SK-N-SH treated with all-trans-retinoic acid at 6 μM for 48 hours (cell line): ENCODE results near the gene PTPN22.
A peak's percentile ranks its signal among the peaks of the same experiment; 100 is the strongest.

Experiments used
- ATAC-seq: fragments of 200-7000 bp; cut with Tn5 transposase; 3 replicates; pipeline ENCODE4 v1.9.1; 2020; ENCODE audit warnings: mild to moderate bottlenecking, moderate library complexity
- ARNTL ChIP-seq: fragments of 450-650 bp; formaldehyde crosslinking; IDR thresholded peaks from 2 replicates; pipeline ENCODE4 v1.5.0; 2020; ENCODE audit warnings: low read depth, mild to moderate bottlenecking, moderate library complexity, borderline replicate concordance
- BACH2 ChIP-seq: fragments of 250-450 bp; sonication (Bioruptor Pico); IDR thresholded peaks from 2 replicates; pipeline ENCODE4 v1.9.0; 2021; ENCODE audit warnings: mild to moderate bottlenecking, borderline replicate concordance
- CREB5 ChIP-seq: fragments of 250-450 bp; sonication (Bioruptor Pico); IDR thresholded peaks from 2 replicates; pipeline ENCODE4 v1.5.1; 2020; ENCODE audit warnings: low read depth, mild to moderate bottlenecking, moderate library complexity
- CSDC2 ChIP-seq: fragments of 250-450 bp; sonication (Bioruptor Pico); IDR thresholded peaks from 2 replicates; pipeline ENCODE4 v1.5.0; 2020; ENCODE audit warnings: mild to moderate bottlenecking, moderate library complexity
- CSRNP3 ChIP-seq: fragments of 250-450 bp; sonication (Bioruptor Pico); IDR thresholded peaks from 2 replicates; pipeline ENCODE4 v1.5.1; 2021; ENCODE audit warnings: mild to moderate bottlenecking, moderate library complexity
- ESRRG ChIP-seq: fragments of 250-450 bp; sonication (Bioruptor Pico); IDR thresholded peaks from 2 replicates; pipeline ENCODE4 v1.6.1; 2021; ENCODE audit warnings: mild to moderate bottlenecking
- GLIS3 ChIP-seq: fragments of 250-450 bp; sonication (Bioruptor Pico); IDR thresholded peaks from 2 replicates; pipeline ENCODE4 v1.5.0; 2020; ENCODE audit warnings: mild to moderate bottlenecking, moderate library complexity
- ISL1 ChIP-seq: fragments of 250-450 bp; sonication (Bioruptor Pico); IDR thresholded peaks from 2 replicates; pipeline ENCODE4 v2.1.2; 2022; ENCODE audit warnings: mild to moderate bottlenecking, moderate library complexity
- PATZ1 ChIP-seq: fragments of 250-450 bp; sonication (Bioruptor Pico); IDR thresholded peaks from 2 replicates; pipeline ENCODE4 v1.8.0; 2020; ENCODE audit warnings: mild to moderate bottlenecking, moderate library complexity, borderline replicate concordance
- POU6F1 ChIP-seq: fragments of 250-450 bp; sonication (Bioruptor Pico); IDR thresholded peaks from 2 replicates; pipeline ENCODE4 v1.8.0; 2021; ENCODE audit warnings: low read depth, mild to moderate bottlenecking, moderate library complexity, borderline replicate concordance
- SNAI2 ChIP-seq: fragments of 250-450 bp; sonication (Bioruptor Pico); IDR thresholded peaks from 2 replicates; pipeline ENCODE4 v1.5.0; 2020; ENCODE audit warnings: mild to moderate bottlenecking, moderate library complexity
- TCF4 ChIP-seq: fragments of 250-450 bp; sonication (Bioruptor Pico); IDR thresholded peaks from 2 replicates; pipeline ENCODE4 v1.8.0; 2021; ENCODE audit warnings: mild to moderate bottlenecking, moderate library complexity, borderline replicate concordance
- TOX ChIP-seq: fragments of 250-450 bp; sonication (Bioruptor Pico); IDR thresholded peaks from 2 replicates; pipeline ENCODE4 v1.8.0; 2021; ENCODE audit warnings: mild to moderate bottlenecking, moderate library complexity, borderline replicate concordance
- TSHZ2 ChIP-seq: fragments of 250-450 bp; sonication (Bioruptor Pico); IDR thresholded peaks from 2 replicates; pipeline ENCODE4 v1.5.0; 2020; ENCODE audit warnings: mild to moderate bottlenecking, moderate library complexity
- ZC3H10 ChIP-seq: fragments of 250-450 bp; sonication (Bioruptor Pico); IDR thresholded peaks from 2 replicates; pipeline ENCODE4 v1.5.1; 2021; ENCODE audit warnings: mild to moderate bottlenecking, moderate library complexity
- ZFP3 ChIP-seq: fragments of 250-450 bp; sonication (Bioruptor Pico); IDR thresholded peaks from 2 replicates; pipeline ENCODE4 v1.5.0; 2020; ENCODE audit warnings: mild to moderate bottlenecking, moderate library complexity
- ZFP30 ChIP-seq: fragments of 450-650 bp; formaldehyde crosslinking; IDR thresholded peaks from 2 replicates; pipeline ENCODE4 v1.5.0; 2022; ENCODE audit warnings: mild to moderate bottlenecking, moderate library complexity
- ZNF70 ChIP-seq: fragments of 450-650 bp; formaldehyde crosslinking; IDR thresholded peaks from 2 replicates; pipeline ENCODE4 v1.5.0; 2020; ENCODE audit warnings: mild to moderate bottlenecking, moderate library complexity
- ZNF8 ChIP-seq: fragments of 450-650 bp; formaldehyde crosslinking; IDR thresholded peaks from 2 replicates; pipeline ENCODE4 v1.5.0; 2020; ENCODE audit warnings: mild to moderate bottlenecking, moderate library complexity

The PTPN22 gene

GRCh38 chr1:113905435-113905861 is 33.9 kb upstream of the PTPN22 start:
- ATAC-seq: peak; percentile 7
- TF ChIP-seq ZFP3: no peak
- TF ChIP-seq ARNTL: no peak
- TF ChIP-seq CSDC2 (CRISPR knock-in tag): no peak
- TF ChIP-seq TOX: no peak
- TF ChIP-seq BACH2 (CRISPR knock-in tag): no peak
- no peak for TF ChIP-seq GLIS3
- no peak for TF ChIP-seq ZFP30 (CRISPR knock-in tag)
- TF ChIP-seq SNAI2 (CRISPR knock-in tag): no peak
- no peak for TF ChIP-seq ZC3H10 (CRISPR knock-in tag)
- TF ChIP-seq TCF4: no peak
- no peak for TF ChIP-seq ISL1
- no peak for TF ChIP-seq ESRRG (CRISPR knock-in tag)
- TF ChIP-seq CREB5 (CRISPR knock-in tag): no peak
- no peak for TF ChIP-seq TSHZ2
- TF ChIP-seq PATZ1 (CRISPR knock-in tag): no peak
- no peak for TF ChIP-seq ZNF8
- TF ChIP-seq, all 23 proteins: peak for 0

GRCh38 chr1:113904674-113905434 is 33.3 kb upstream of the PTPN22 start, which contains the start of the genes AP4B1 and DCLRE1B:
Gene AP4B1, minus strand, starts transcription at chr1:113904799. Its CDS starts 82 bp downstream, at chr1:113904717.
Gene DCLRE1B, plus strand, starts transcription at chr1:113905326. Its CDS starts 261 bp downstream, at chr1:113905587.
- peak; percentile 91 for TF ChIP-seq ZNF70 (CRISPR knock-in tag)
- no peak for TF ChIP-seq PATZ1 (CRISPR knock-in tag)
- peak; percentile 95 for ATAC-seq

GRCh38 chr1:113904293-113904673 is 32.8 kb upstream of the PTPN22 start:
- ATAC-seq: peak; percentile 46
- no peak for TF ChIP-seq POU6F1
- no peak for TF ChIP-seq SNAI2 (CRISPR knock-in tag)
- TF ChIP-seq CSRNP3 (CRISPR knock-in tag): no peak
- TF ChIP-seq CREB5 (CRISPR knock-in tag): no peak
